HEK293 (cell line): ENCODE results near the gene ADAMTSL4.

Experiments used
- AEBP2 ChIP-seq: fragments of 450-650 bp; formaldehyde crosslinking; IDR thresholded peaks from 2 replicates; pipeline ENCODE4 v1.5.1; 2016; ENCODE audit warnings: missing biosample characterization, missing genetic modification characterization, borderline replicate concordance
- BCL6B ChIP-seq: fragments of 450-650 bp; formaldehyde crosslinking; IDR thresholded peaks from 2 replicates; pipeline ENCODE4 v1.5.1; 2017; ENCODE audit warnings: missing biosample characterization, missing genetic modification characterization
- GLI2 ChIP-seq: fragments of 450-650 bp; formaldehyde crosslinking; IDR thresholded peaks from 2 replicates; pipeline ENCODE4; 2017; ENCODE audit warnings: missing biosample characterization, missing genetic modification characterization, low read depth, borderline replicate concordance
- IKZF3 ChIP-seq: fragments of 450-650 bp; IDR thresholded peaks from 2 replicates; pipeline ENCODE4 v1.5.0; 2018; ENCODE audit warnings: missing biosample characterization, mild to moderate bottlenecking, missing genetic modification characterization, moderate library complexity
- KLF1 ChIP-seq: fragments of 450-650 bp; formaldehyde crosslinking; IDR thresholded peaks from 2 replicates; pipeline ENCODE4 v1.5.1; 2016; ENCODE audit warnings: missing biosample characterization, missing genetic modification characterization
- KLF17 ChIP-seq: fragments of 450-650 bp; formaldehyde crosslinking; IDR thresholded peaks from 2 replicates; pipeline ENCODE4 v1.5.1; 2016; ENCODE audit warnings: missing biosample characterization, missing genetic modification characterization
- KLF9 ChIP-seq: fragments of 450-650 bp; formaldehyde crosslinking; IDR thresholded peaks from 2 replicates; pipeline ENCODE4 v1.5.1; 2016; ENCODE audit warnings: missing biosample characterization, missing genetic modification characterization, low read depth
- SP7 ChIP-seq: fragments of 450-650 bp; formaldehyde crosslinking; IDR thresholded peaks from 2 replicates; pipeline ENCODE4 v1.5.1; 2016; ENCODE audit warnings: missing biosample characterization, missing genetic modification characterization
- WT1 ChIP-seq: fragments of 450-650 bp; formaldehyde crosslinking; IDR thresholded peaks from 2 replicates; pipeline ENCODE4 v1.5.1; 2016; ENCODE audit warnings: missing biosample characterization, missing genetic modification characterization
- YY2 ChIP-seq: fragments of 450-650 bp; formaldehyde crosslinking; IDR thresholded peaks from 2 replicates; pipeline ENCODE4 v1.5.1; 2016; ENCODE audit warnings: missing biosample characterization, missing genetic modification characterization
- ZBTB1 ChIP-seq: fragments of 450-650 bp; formaldehyde crosslinking; IDR thresholded peaks from 2 replicates; pipeline ENCODE4 v1.5.1; 2016; ENCODE audit warnings: missing biosample characterization, missing genetic modification characterization
- ZBTB10 ChIP-seq: fragments of 450-650 bp; formaldehyde crosslinking; IDR thresholded peaks from 2 replicates; pipeline ENCODE4 v1.5.1; 2016; ENCODE audit warnings: missing biosample characterization, missing genetic modification characterization
- ZBTB21 ChIP-seq: fragments of 450-650 bp; formaldehyde crosslinking; IDR thresholded peaks from 2 replicates; pipeline ENCODE4 v1.5.1; 2017; ENCODE audit warnings: missing biosample characterization, missing genetic modification characterization
- ZNF16 ChIP-seq: fragments of 450-650 bp; formaldehyde crosslinking; IDR thresholded peaks from 2 replicates; pipeline ENCODE4 v1.5.1; 2016; ENCODE audit warnings: low read depth, missing biosample characterization, missing genetic modification characterization
- ZNF214 ChIP-seq: fragments of 450-650 bp; formaldehyde crosslinking; IDR thresholded peaks from 2 replicates; pipeline ENCODE4 v1.5.1; 2017; ENCODE audit warnings: missing biosample characterization, mild to moderate bottlenecking, missing genetic modification characterization, borderline replicate concordance
- ZNF266 ChIP-seq: fragments of 450-650 bp; formaldehyde crosslinking; IDR thresholded peaks from 2 replicates; pipeline ENCODE4 v1.5.1; 2016; ENCODE audit warnings: missing biosample characterization, missing genetic modification characterization, low read depth
- ZNF280D ChIP-seq: fragments of 450-650 bp; formaldehyde crosslinking; IDR thresholded peaks from 2 replicates; pipeline ENCODE4 v1.5.1; 2016; ENCODE audit warnings: missing biosample characterization, missing genetic modification characterization
- ZNF302 ChIP-seq: fragments of 450-650 bp; formaldehyde crosslinking; IDR thresholded peaks from 2 replicates; pipeline ENCODE4 v1.5.1; 2016; ENCODE audit warnings: missing biosample characterization, missing genetic modification characterization, low read depth
- ZNF354C ChIP-seq: fragments of 450-650 bp; formaldehyde crosslinking; IDR thresholded peaks from 2 replicates; pipeline ENCODE4 v1.5.1; 2016; ENCODE audit warnings: missing biosample characterization, missing genetic modification characterization, low read depth, borderline replicate concordance
- ZNF366 ChIP-seq: fragments of 450-650 bp; formaldehyde crosslinking; conservative IDR thresholded peaks from 2 replicates; pipeline ENCODE4 v1.5.1; 2016; ENCODE audit warnings: missing biosample characterization, missing genetic modification characterization
- ZNF529 ChIP-seq: fragments of 450-650 bp; formaldehyde crosslinking; IDR thresholded peaks from 2 replicates; pipeline ENCODE4 v1.5.1; 2017; ENCODE audit warnings: missing genetic modification characterization, missing biosample characterization; ENCODE audit not compliant: insufficient replicate concordance
- ZNF530 ChIP-seq: fragments of 450-650 bp; formaldehyde crosslinking; IDR thresholded peaks from 2 replicates; pipeline ENCODE4 v1.5.1; 2016; ENCODE audit warnings: low read depth, missing biosample characterization, missing genetic modification characterization
- ZNF596 ChIP-seq: fragments of 450-650 bp; IDR thresholded peaks from 2 replicates; pipeline ENCODE4 v1.5.0; 2018; ENCODE audit warnings: missing biosample characterization, mild to moderate bottlenecking, missing genetic modification characterization, moderate library complexity
- ZNF600 ChIP-seq: fragments of 450-650 bp; formaldehyde crosslinking; IDR thresholded peaks from 2 replicates; pipeline ENCODE4 v1.5.1; 2016; ENCODE audit warnings: missing biosample characterization, missing genetic modification characterization
- ZNF626 ChIP-seq: fragments of 450-650 bp; sonication (Bioruptor Pico); formaldehyde crosslinking; IDR thresholded peaks from 2 replicates; pipeline ENCODE4 v1.5.1; 2018; ENCODE audit warnings: missing biosample characterization, missing genetic modification characterization, inconsistent platforms
- ZNF768 ChIP-seq: fragments of 450-650 bp; formaldehyde crosslinking; IDR thresholded peaks from 2 replicates; pipeline ENCODE4 v1.5.1; 2018; ENCODE audit warnings: missing biosample characterization, mild to moderate bottlenecking, missing genetic modification characterization
- ZSCAN16 ChIP-seq: fragments of 450-650 bp; formaldehyde crosslinking; IDR thresholded peaks from 2 replicates; pipeline ENCODE4 v1.5.1; 2016; ENCODE audit warnings: missing biosample characterization, missing genetic modification characterization

Gene ADAMTSL4

GRCh38 chr1:150578272-150579109 is 29.3 kb downstream of the ADAMTSL4 start (continued):
- TF ChIP-seq BCL6B (tag by site-specific recombination): no peak
- no peak for TF ChIP-seq YY2 (tag by site-specific recombination)
- no peak for TF ChIP-seq ZNF530 (tag by site-specific recombination)
- TF ChIP-seq ZNF366 (tag by site-specific recombination): peak; percentile 71
- peak; percentile 95 for TF ChIP-seq KLF17 (tag by site-specific recombination)
- no peak for TF ChIP-seq ZNF280D (tag by site-specific recombination)
- TF ChIP-seq ZNF266 (tag by site-specific recombination): no peak
- 0 out of 2 replicates have a peak, but pooled peaks have one; percentile 34 for TF ChIP-seq ZBTB21 (tag by site-specific recombination)
- TF ChIP-seq GLI2: no peak
- 0 out of 2 replicates have a peak, but pooled peaks have one; percentile 52 for TF ChIP-seq KLF9 (tag by site-specific recombination)
- no peak for TF ChIP-seq ZNF768
- 0 out of 2 replicates have a peak, but pooled peaks have one; percentile 44 for TF ChIP-seq WT1 (tag by site-specific recombination)
- peak; percentile 85 for TF ChIP-seq SP7 (tag by site-specific recombination)
- no peak for TF ChIP-seq AEBP2
- no peak for TF ChIP-seq ZBTB10
- TF ChIP-seq KLF1 (tag by site-specific recombination): peak; percentile 87
- TF ChIP-seq ZNF302 (tag by site-specific recombination): no peak
- TF ChIP-seq ZSCAN16 (tag by site-specific recombination): no peak
- no peak; the same call in 1 of the 2 replicates for TF ChIP-seq ZNF600 (tag by site-specific recombination)
- no peak for TF ChIP-seq ZNF214 (tag by site-specific recombination)
- TF ChIP-seq ZBTB1 (tag by site-specific recombination): 0 out of 2 replicates have a peak, but pooled peaks have one; percentile 3
- TF ChIP-seq ZNF529 (tag by site-specific recombination): no peak
- no peak for TF ChIP-seq ZNF354C (tag by site-specific recombination)
- TF ChIP-seq ZNF16 (tag by site-specific recombination): no peak
- TF ChIP-seq ZNF596 (tag by site-specific recombination): no peak
- peak; percentile 17; the same call in 1 of the 2 replicates for TF ChIP-seq IKZF3
- TF ChIP-seq ZNF626 (tag by site-specific recombination): no peak
